CD14-positive monocyte (primary cell): ENCODE data around the gene GBGT1. TPM values are rescaled to one million over a fixed set of nuclear protein-coding genes. Genes with fewer than 3 reads are reported as not detected.

ENCODE experiments used
- DNase-seq, 3 donors: peaks; one replicate each; pipeline ENCODE4 v3.0.0-alpha.2; 2011 to 2022
- H2AFZ ChIP-seq: 2 replicates; pipeline ENCODE4 v1.6.0; 2012; ENCODE audit warnings: mild to moderate bottlenecking, low read depth, low read length, inconsistent platforms; ENCODE audit not compliant: insufficient read depth, poor library complexity, severe bottlenecking
- H3K27ac ChIP-seq, 2 donors: 1 replicate in 1 of 2; 2 replicates in 1 of 2; pipeline ENCODE4 v1.5.1; 2012 to 2013; ENCODE audit warnings: low read length in 2 of 2, control low read depth in 1 of 2, inconsistent platforms in 1 of 2, low read depth in 1 of 2, mild to moderate bottlenecking in 1 of 2
- H3K27me3 ChIP-seq, 2 donors: one replicate each; pipeline versions ENCODE4 v1.6.0 to v1.6.1; 2011 to 2013; ENCODE audit warnings: low read length in 2 of 2; ENCODE audit not compliant: control insufficient read depth in 2 of 2, insufficient read depth in 2 of 2
- H3K36me3 ChIP-seq, 2 donors: replicated peaks in 1 of 2; 1 replicate in 1 of 2; 2 replicates in 1 of 2; pipeline versions ENCODE4 v1.5.1 to v1.6.1; 2012 to 2013; ENCODE audit warnings: low read length in 2 of 2, control low read depth in 1 of 2, inconsistent platforms in 1 of 2, mild to moderate bottlenecking in 1 of 2; ENCODE audit not compliant: insufficient read depth in 2 of 2, control insufficient read depth in 1 of 2
- H3K4me1 ChIP-seq, 2 donors: 1 replicate in 1 of 2; 2 replicates in 1 of 2; pipeline versions ENCODE4 v1.5.1 to v1.6.1; 2012 to 2013; ENCODE audit warnings: low read length in 2 of 2, control low read depth in 1 of 2, inconsistent platforms in 1 of 2, mild to moderate bottlenecking in 1 of 2, moderate library complexity in 1 of 2; ENCODE audit not compliant: insufficient read depth in 2 of 2, control insufficient read depth in 1 of 2
- H3K4me2 ChIP-seq: replicated peaks from 2 replicates; pipeline ENCODE3; 2012; ENCODE audit warnings: low read length, moderate library complexity, mild to moderate bottlenecking; ENCODE audit not compliant: poor library complexity, severe bottlenecking; ENCODE audit errors: extremely low read depth
- H3K4me3 ChIP-seq, 3 experiments: fragments of 200-600 bp in 1 of 3; sonication (generic) in 1 of 3; replicated peaks in 1 of 3; 1 replicate in 2 of 3; 2 replicates in 1 of 3; pipeline ENCODE4 v1.5.1; 2011 to 2013; ENCODE audit warnings: low read length in 3 of 3, mild to moderate bottlenecking in 3 of 3, control low read depth in 2 of 3, low read depth in 2 of 3, inconsistent platforms in 1 of 3, moderate library complexity in 1 of 3
- H3K79me2 ChIP-seq: 2 replicates; pipeline ENCODE4 v1.6.0; 2012; ENCODE audit warnings: mild to moderate bottlenecking, control low read depth, inconsistent platforms, low read length, moderate library complexity; ENCODE audit not compliant: insufficient read depth
- H3K9ac ChIP-seq: 2 replicates; pipeline ENCODE4 v1.6.0; 2017; ENCODE audit warnings: low read length, mild to moderate bottlenecking; ENCODE audit not compliant: insufficient read depth, poor library complexity, severe bottlenecking
- H3K9me3 ChIP-seq, 2 donors: replicated peaks in 1 of 2; 1 replicate in 1 of 2; 2 replicates in 1 of 2; pipeline versions ENCODE4 v1.5.1 to v1.6.1; 2012 to 2013; ENCODE audit warnings: low read length in 2 of 2, control low read depth in 1 of 2; ENCODE audit not compliant: control insufficient read depth in 1 of 2, insufficient read depth in 1 of 2
- H4K20me1 ChIP-seq: 2 replicates; pipeline ENCODE4 v1.6.0; 2012; ENCODE audit warnings: mild to moderate bottlenecking, low read length, control low read depth, moderate library complexity; ENCODE audit not compliant: insufficient read depth
- H3K27ac Mint-ChIP-seq, 7 donors: one replicate each; pipeline ENCODE4 v1.8.0; 2020; ENCODE audit warnings: mild to moderate bottlenecking in 7 of 7, mixed read lengths in 7 of 7, moderate library complexity in 6 of 7, inconsistent platforms in 2 of 7
- H3K27me3 Mint-ChIP-seq, 3 donors: one replicate each; pipeline ENCODE4 v1.8.0; 2021 to 2022; ENCODE audit warnings: low read depth in 3 of 3, mild to moderate bottlenecking in 3 of 3, mixed read lengths in 3 of 3, moderate library complexity in 3 of 3, inconsistent platforms in 1 of 3
- H3K36me3 Mint-ChIP-seq, 2 donors: one replicate each; pipeline ENCODE4 v1.8.0; 2020; ENCODE audit warnings: mixed read lengths in 2 of 2, inconsistent platforms in 1 of 2, mild to moderate bottlenecking in 1 of 2
- H3K4me1 Mint-ChIP-seq: one replicate; pipeline ENCODE4 v1.8.0; 2020; ENCODE audit warnings: mild to moderate bottlenecking, mixed read lengths
- H3K4me3 Mint-ChIP-seq, 2 donors: one replicate each; pipeline ENCODE4 v1.8.0; 2020; ENCODE audit warnings: mild to moderate bottlenecking in 2 of 2, mixed read lengths in 2 of 2, moderate library complexity in 1 of 2
- H3K9me3 Mint-ChIP-seq, 7 donors: one replicate each; pipeline ENCODE4 v1.8.0; 2020 to 2022; ENCODE audit warnings: mixed read lengths in 7 of 7, mild to moderate bottlenecking in 6 of 7, moderate library complexity in 6 of 7, inconsistent platforms in 2 of 7
- WGBS: methylation state at CpG from one replicate; pipeline ENCODE4 v1.1.5; 2013; ENCODE audit warnings: missing lambda C conversion rate; ENCODE audit not compliant: insufficient coverage; 5-methylcytosine and 5-hydroxymethylcytosine counted together
- intact Hi-C, 2 donors: fragments of 100-400 bp; cut with micrococcal nuclease; formaldehyde crosslinking; loops; one replicate each; pipeline versions ENCODE4 v1.15.0 to v1.15.1; 2023
- polyA plus RNA-seq, 3 donors: library from polyadenylated mRNA; depleted of rRNA in 1 of 3; unstranded in 2 of 3; stranded (reverse) in 1 of 3; fragments of 300-500 nt in 2 of 3; fragments of >200 nt in 1 of 3; fragmentation: Illumina TruSeq in 2 of 3; gene quantifications; 1 replicate in 2 of 3; 2 replicates in 1 of 3; pipeline ENCODE4 v1.2.3, GENCODE V29; 2012 to 2021
- TF ChIP-seq, protein P1 (sequence below): fragments of 200-600 bp; IDR thresholded peaks from one replicate; pipeline ENCODE4 v1.8.0; 2022; ENCODE audit warnings: antibody characterized with exemption, mild to moderate bottlenecking

Gene GBGT1
- polyA plus RNA-seq, 3 donors: 7.1 to 40.1 (median 8.0) TPM

- H3K36me3 Mint-ChIP-seq: no peaks in the 10 kb centered on the region
- H3K9me3 ChIP-seq: no peaks in the 10 kb centered on the region
- peaks cover 0 to 3% (median 0%) of the 10 kb centered on the region in 7 donors for H3K9me3 Mint-ChIP-seq
- no peak overlapping the region for H3K4me2 ChIP-seq
- peaks cover 13 to 14% of the 10 kb centered on the region in 2 donors for H3K4me1 ChIP-seq
- H3K27me3 ChIP-seq: peaks cover 0 to 6% of the 10 kb centered on the region in 2 donors
- TF ChIP-seq, protein P1, sequence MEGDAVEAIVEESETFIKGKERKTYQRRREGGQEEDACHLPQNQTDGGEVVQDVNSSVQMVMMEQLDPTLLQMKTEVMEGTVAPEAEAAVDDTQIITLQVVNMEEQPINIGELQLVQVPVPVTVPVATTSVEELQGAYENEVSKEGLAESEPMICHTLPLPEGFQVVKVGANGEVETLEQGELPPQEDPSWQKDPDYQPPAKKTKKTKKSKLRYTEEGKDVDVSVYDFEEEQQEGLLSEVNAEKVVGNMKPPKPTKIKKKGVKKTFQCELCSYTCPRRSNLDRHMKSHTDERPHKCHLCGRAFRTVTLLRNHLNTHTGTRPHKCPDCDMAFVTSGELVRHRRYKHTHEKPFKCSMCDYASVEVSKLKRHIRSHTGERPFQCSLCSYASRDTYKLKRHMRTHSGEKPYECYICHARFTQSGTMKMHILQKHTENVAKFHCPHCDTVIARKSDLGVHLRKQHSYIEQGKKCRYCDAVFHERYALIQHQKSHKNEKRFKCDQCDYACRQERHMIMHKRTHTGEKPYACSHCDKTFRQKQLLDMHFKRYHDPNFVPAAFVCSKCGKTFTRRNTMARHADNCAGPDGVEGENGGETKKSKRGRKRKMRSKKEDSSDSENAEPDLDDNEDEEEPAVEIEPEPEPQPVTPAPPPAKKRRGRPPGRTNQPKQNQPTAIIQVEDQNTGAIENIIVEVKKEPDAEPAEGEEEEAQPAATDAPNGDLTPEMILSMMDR: no peak
- WGBS: 97% methylated on average over 3 of the region's 3 CpGs
- peaks cover 4 to 25% (median 13%) of the 10 kb centered on the region in 3 donors for H3K27me3 Mint-ChIP-seq
- H3K27ac Mint-ChIP-seq: no peak overlapping the region
- peaks cover 8% of the 10 kb centered on the region for H3K4me1 Mint-ChIP-seq
- no peak overlapping the region for H2AFZ ChIP-seq
- no peaks in the 10 kb centered on the region for H3K36me3 ChIP-seq
- peaks cover 4% of the 10 kb centered on the region for H4K20me1 ChIP-seq
- no peak for DNase-seq
- H3K79me2 ChIP-seq: peaks cover 7% of the 10 kb centered on the region
- H3K4me3 ChIP-seq: no peak overlapping the region
- no peak overlapping the region for H3K9ac ChIP-seq
- no peak overlapping the region for H3K27ac ChIP-seq
- intact Hi-C loops: no loop called here
- H3K4me3 Mint-ChIP-seq: no peak overlapping the region
Measured at GRCh38 chr9:133167769-133168168, 4.1 kb upstream of the GBGT1 start.

- Histone ChIP-seq H3K9me3 (no peaks in the 10 kb centered on the region), H3K79me2 (peaks cover 9% of the 10 kb centered on the region), H3K36me3 (no peaks in the 10 kb centered on the region), H3K4me1 (peaks cover 18 to 20% of the 10 kb centered on the region in 2 donors), H3K27ac (no peak overlapping the region), H3K27me3 (peaks cover 0 to 6% of the 10 kb centered on the region in 2 donors), H3K4me2 (no peak overlapping the region), H2AFZ (no peak overlapping the region), H3K4me3 (no peak overlapping the region), H3K9ac (no peak overlapping the region), H4K20me1 (peaks cover 9% of the 10 kb centered on the region)
- H3K4me3 Mint-ChIP-seq: no peak overlapping the region
- no peak overlapping the region for H3K27ac Mint-ChIP-seq
- intact Hi-C loops: no loop called here
- H3K27me3 Mint-ChIP-seq: peaks cover 4 to 29% (median 13%) of the 10 kb centered on the region in 3 donors
- whole genome bisulfite sequencing: no CpG with 5 or more reads among the region's 3 CpGs
- TF ChIP-seq, protein P1: no peak
- H3K9me3 Mint-ChIP-seq: peaks cover 0 to 3% (median 0%) of the 10 kb centered on the region in 7 donors
- peaks cover 13% of the 10 kb centered on the region for H3K4me1 Mint-ChIP-seq
- no peak for DNase-seq
- no peaks in the 10 kb centered on the region for H3K36me3 Mint-ChIP-seq
Measured at GRCh38 chr9:133167096-133167730, 3.5 kb upstream of the GBGT1 start.
